CD4-positive, CD25-positive, alpha-beta regulatory T cell (primary cell): ENCODE measurements around the gene CPXM1. TPM values are rescaled to one million over a fixed set of nuclear protein-coding genes. Genes with fewer than 3 reads are reported as not detected.

Source experiments
- ATAC-seq, 2 donors: fragments of 150-1000 bp; cut with Tn5 transposase; one replicate each; pipeline ENCODE4 v1.10.0; 2021; ENCODE audit warnings: low read depth in 2 of 2, moderate number of reproducible peaks in 2 of 2, moderate library complexity in 1 of 2
- DNase-seq, 3 donors: peaks; one replicate each; pipeline versions ENCODE4 v3.0.0 to v3.0.0-alpha.2; 2012 to 2022; ENCODE audit warnings: mixed read lengths in 1 of 3
- H3K27ac ChIP-seq: one replicate; pipeline ENCODE4 v1.7.0; 2013; ENCODE audit warnings: mild to moderate bottlenecking, low read length; ENCODE audit not compliant: insufficient read depth, poor library complexity, severe bottlenecking
- H3K27me3 ChIP-seq: one replicate; pipeline ENCODE4 v1.7.0; 2013; ENCODE audit warnings: low read length; ENCODE audit not compliant: control insufficient read depth, insufficient read depth
- H3K36me3 ChIP-seq: one replicate; pipeline ENCODE4 v1.7.0; 2013; ENCODE audit warnings: mild to moderate bottlenecking, low read length, moderate library complexity; ENCODE audit not compliant: control insufficient read depth, insufficient read depth
- H3K4me1 ChIP-seq: 2 replicates; pipeline ENCODE4 v1.7.0; 2013; ENCODE audit warnings: mild to moderate bottlenecking, low read length; ENCODE audit not compliant: insufficient read depth, control insufficient read depth, poor library complexity, severe bottlenecking
- H3K4me3 ChIP-seq: one replicate; pipeline ENCODE4 v1.7.0; 2013; ENCODE audit warnings: low read depth, mild to moderate bottlenecking, low read length, moderate library complexity
- H3K9me3 ChIP-seq, 2 experiments: 1 replicate in 1 of 2; 2 replicates in 1 of 2; pipeline ENCODE4 v1.7.0; 2013; ENCODE audit warnings: low read length in 2 of 2, mild to moderate bottlenecking in 1 of 2, moderate library complexity in 1 of 2; ENCODE audit not compliant: control insufficient read depth in 2 of 2
- H3K27ac Mint-ChIP-seq, 3 donors: one replicate each; pipeline ENCODE4 v1.8.0; 2020 to 2022; ENCODE audit warnings: mild to moderate bottlenecking in 3 of 3, mixed read lengths in 3 of 3, moderate library complexity in 2 of 3
- H3K27me3 Mint-ChIP-seq: one replicate; pipeline ENCODE4 v1.8.0; 2022; ENCODE audit warnings: mild to moderate bottlenecking, mixed read lengths
- H3K36me3 Mint-ChIP-seq: one replicate; pipeline ENCODE4 v1.8.0; 2020; ENCODE audit warnings: mixed read lengths
- H3K4me1 Mint-ChIP-seq, 4 donors: one replicate each; pipeline ENCODE4 v1.8.0; 2020 to 2022; ENCODE audit warnings: mixed read lengths in 4 of 4, mild to moderate bottlenecking in 1 of 4
- H3K4me3 Mint-ChIP-seq, 4 donors: one replicate each; pipeline ENCODE4 v1.8.0; 2020 to 2022; ENCODE audit warnings: mild to moderate bottlenecking in 4 of 4, mixed read lengths in 4 of 4, moderate library complexity in 3 of 4
- H3K9me3 Mint-ChIP-seq, 7 donors: one replicate each; pipeline ENCODE4 v1.8.0; 2020 to 2022; ENCODE audit warnings: mixed read lengths in 7 of 7, mild to moderate bottlenecking in 3 of 7, moderate library complexity in 2 of 7
- polyA plus RNA-seq, 4 donors: library from polyadenylated mRNA; unstranded; fragments of 300-500 nt; fragmentation: Illumina TruSeq; gene quantifications; one replicate each; pipeline ENCODE4 v1.2.3, GENCODE V29; 2021
- total RNA-seq: library from RNA; stranded (reverse); gene quantifications from one replicate; pipeline ENCODE4 v1.2.3, GENCODE V29; 2022

The CPXM1 gene
- total and polyA plus RNA-seq, 5 donors from 2014 or later, result 0.10 to 1.2 TPM; not detected in 3

DNA sequence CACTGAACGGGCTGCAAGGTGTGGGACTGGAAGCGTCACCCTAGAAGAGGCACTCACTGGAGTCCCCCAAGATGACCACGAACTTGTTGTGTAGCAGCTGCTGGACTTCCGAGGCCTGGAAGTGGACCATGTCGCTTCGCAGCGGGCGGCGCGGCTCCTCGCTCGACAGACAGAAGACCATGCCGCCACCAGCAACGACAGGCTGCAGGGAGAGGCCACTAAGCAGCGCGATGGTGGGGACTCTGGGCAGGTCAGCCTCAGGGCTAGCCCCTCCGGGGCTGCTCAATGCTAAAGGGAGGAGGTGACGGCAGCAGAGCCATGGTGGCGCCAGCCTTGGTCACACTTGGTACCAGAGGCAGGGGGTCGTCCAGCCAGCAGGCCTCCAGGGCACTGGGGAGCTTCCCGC lies 39.3 kb upstream of the CPXM1 start:
- Histone ChIP-seq H3K4me1 (peaks cover 23% of the 10 kb centered on the region), H3K27me3 (no peaks in the 10 kb centered on the region), H3K36me3 (peaks cover 4% of the 10 kb centered on the region), H3K9me3 (no peaks in the 10 kb centered on the region), H3K4me3 (no peak overlapping the region), H3K27ac (peak overlapping the region; percentile 77)
- Mint-ChIP-seq H3K36me3 (peaks cover 14% of the 10 kb centered on the region), H3K27ac (peak overlapping the region; percentile 68 to 93 (median 86)), H3K4me3 (peak overlapping the region; percentile 86 to 90 (median 88)), H3K9me3 (no peaks in the 10 kb centered on the region), H3K27me3 (no peaks in the 10 kb centered on the region), H3K4me1 (peaks cover 23 to 52% (median 25%) of the 10 kb centered on the region in 4 donors)
- DNase-seq, result no peak
- ATAC-seq, result no peak

DNA sequence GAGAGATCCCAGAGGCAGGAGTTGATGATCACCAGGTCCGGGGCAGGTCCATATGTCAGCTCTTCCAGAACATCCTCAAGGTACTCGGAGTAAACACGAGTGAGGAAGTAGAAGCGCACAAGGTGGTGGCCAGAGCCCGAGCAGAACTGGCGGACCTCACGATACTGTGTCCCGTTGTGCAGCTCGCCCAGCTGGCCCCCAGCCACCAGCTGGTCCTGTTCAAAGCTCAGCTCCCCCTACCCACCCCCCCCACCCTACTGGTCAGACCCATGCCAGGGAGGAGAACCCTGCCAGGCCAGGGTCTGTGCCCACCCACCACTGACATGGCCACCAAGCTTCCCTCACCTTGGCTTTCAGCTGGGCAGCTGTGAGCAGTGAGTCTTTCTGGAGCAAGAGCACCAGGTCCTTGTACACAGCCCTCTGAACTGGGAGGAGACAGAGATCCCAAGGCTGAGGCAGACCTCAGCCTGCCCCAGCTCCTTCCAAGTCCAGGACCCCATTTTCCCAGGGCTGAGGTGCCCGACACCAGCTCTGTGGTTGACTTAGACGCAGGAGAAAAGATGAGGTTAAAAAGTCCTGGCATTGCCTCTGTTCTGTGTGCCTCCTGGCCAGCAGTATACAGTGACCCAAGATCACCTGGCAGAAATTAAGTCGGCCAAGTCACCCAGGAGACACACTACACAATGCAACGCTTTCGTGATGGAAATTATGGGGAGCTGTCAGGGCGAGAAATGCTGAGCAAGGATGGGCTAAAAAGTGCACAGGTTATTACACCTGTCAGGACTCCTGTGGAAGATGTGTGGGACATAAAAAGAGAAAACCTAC lies 38.6 kb upstream of the CPXM1 start:
- Mint-ChIP-seq H3K4me3 (peak overlapping the region; percentile 86 to 90 (median 88)), H3K27me3 (no peaks in the 10 kb centered on the region), H3K36me3 (peaks cover 16% of the 10 kb centered on the region), H3K9me3 (no peaks in the 10 kb centered on the region), H3K4me1 (peaks cover 17 to 47% (median 21%) of the 10 kb centered on the region in 4 donors), H3K27ac (peak overlapping the region; percentile 86 to 93 (median 88))
- no peak overlapping the region for H3K4me3 ChIP-seq
- peaks cover 4% of the 10 kb centered on the region for H3K36me3 ChIP-seq
- no peaks in the 10 kb centered on the region for H3K27me3 ChIP-seq
- ATAC-seq, result no peak
- DNase-seq, result no peak
- peaks cover 23% of the 10 kb centered on the region for H3K4me1 ChIP-seq
- H3K27ac ChIP-seq, result no peak overlapping the region
- H3K9me3 ChIP-seq, result no peaks in the 10 kb centered on the region

DNA sequence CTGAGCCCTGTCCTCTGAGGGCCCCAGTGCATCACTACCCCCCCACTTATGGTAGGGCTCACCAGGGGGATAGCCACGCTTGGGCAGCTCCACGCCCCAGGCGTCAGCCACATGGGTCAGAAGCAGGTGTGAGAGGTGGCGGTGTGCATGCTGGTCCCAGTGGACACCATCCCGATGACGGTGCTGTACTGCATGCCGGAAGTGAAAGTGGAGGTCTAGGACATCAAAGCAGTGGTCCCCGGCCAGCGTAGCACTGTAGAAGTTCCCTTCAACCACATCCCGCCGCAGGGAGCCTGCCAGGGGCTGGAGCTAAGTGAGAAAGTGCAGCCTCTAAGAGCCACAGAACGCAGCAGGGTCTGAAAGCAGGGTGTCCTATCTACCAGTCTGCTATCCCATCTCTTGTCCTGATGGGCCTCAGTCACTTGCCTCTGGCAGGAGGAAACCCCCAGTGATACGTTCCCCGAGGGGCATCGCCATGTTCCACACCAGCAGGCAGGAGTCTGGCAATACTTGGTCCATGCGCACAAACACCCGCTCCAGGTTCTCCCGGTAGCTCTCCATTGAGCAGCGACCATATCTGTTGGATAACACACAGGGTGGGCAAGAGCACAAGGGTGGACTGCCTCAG lies 37.9 kb upstream of the CPXM1 start:
- peak overlapping the region in 1 of 3 donors; percentile 36 for H3K27ac Mint-ChIP-seq
- no peaks in the 10 kb centered on the region for H3K9me3 Mint-ChIP-seq
- Histone ChIP-seq H3K27ac (no peak overlapping the region), H3K4me3 (no peak overlapping the region), H3K27me3 (no peaks in the 10 kb centered on the region), H3K4me1 (peaks cover 23% of the 10 kb centered on the region), H3K9me3 (no peaks in the 10 kb centered on the region), H3K36me3 (peaks cover 4% of the 10 kb centered on the region)
- peaks cover 10 to 40% (median 17%) of the 10 kb centered on the region in 4 donors for H3K4me1 Mint-ChIP-seq
- H3K4me3 Mint-ChIP-seq, result peak overlapping the region; percentile 52 to 78 (median 68)
- no peaks in the 10 kb centered on the region for H3K27me3 Mint-ChIP-seq
- ATAC-seq (no peak), DNase-seq (no peak)
- peaks cover 16% of the 10 kb centered on the region for H3K36me3 Mint-ChIP-seq

DNA sequence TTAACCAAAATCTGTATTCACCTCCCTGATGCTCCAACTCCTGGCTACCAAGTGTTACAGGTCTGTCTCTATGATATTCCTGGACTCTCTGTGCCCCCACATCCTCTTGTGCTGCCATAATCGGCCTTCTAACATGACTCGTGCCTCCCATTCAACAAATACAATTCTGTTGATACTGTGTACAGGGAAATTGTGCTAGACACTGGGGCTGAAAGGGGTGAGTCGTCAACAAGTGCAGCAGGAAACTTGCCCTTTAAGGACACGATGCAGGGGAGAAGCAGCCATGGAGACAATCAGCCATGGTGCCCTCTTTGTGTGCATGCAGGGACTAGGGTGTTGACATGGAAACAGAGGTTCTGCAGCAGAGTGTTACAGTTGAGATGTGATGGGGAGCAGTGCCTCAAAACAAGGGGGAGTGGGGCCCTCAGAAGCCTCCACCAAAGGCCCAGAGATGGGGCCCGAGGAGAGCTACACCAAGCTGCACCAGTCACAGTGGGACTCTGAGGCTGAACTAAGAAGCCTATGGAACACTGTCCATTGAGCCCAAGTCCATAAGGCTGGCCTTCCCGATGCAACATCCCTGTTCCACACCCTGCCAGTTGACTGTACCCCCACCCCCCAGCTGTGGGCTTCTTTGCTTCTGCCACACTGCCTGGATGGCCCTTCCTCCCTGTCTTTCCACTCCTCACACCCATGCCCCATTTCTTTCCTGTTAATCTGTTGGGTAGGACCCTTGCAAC lies 37.0 kb upstream of the CPXM1 start:
- peak overlapping the region in 3 of 4 donors; percentile 15 to 75 (median 16) for H3K4me3 Mint-ChIP-seq
- H3K27ac Mint-ChIP-seq, result no peak overlapping the region
- DNase-seq (no peak), ATAC-seq (no peak)
- Histone ChIP-seq H3K4me1 (peaks cover 23% of the 10 kb centered on the region), H3K9me3 (no peaks in the 10 kb centered on the region), H3K27me3 (no peaks in the 10 kb centered on the region), H3K4me3 (no peak overlapping the region), H3K36me3 (peaks cover 4% of the 10 kb centered on the region), H3K27ac (no peak overlapping the region)
- H3K27me3 Mint-ChIP-seq, result no peaks in the 10 kb centered on the region
- peaks cover 16% of the 10 kb centered on the region for H3K36me3 Mint-ChIP-seq
- H3K9me3 Mint-ChIP-seq, result no peaks in the 10 kb centered on the region
- H3K4me1 Mint-ChIP-seq, result peaks cover 6 to 35% (median 14%) of the 10 kb centered on the region in 4 donors

DNA sequence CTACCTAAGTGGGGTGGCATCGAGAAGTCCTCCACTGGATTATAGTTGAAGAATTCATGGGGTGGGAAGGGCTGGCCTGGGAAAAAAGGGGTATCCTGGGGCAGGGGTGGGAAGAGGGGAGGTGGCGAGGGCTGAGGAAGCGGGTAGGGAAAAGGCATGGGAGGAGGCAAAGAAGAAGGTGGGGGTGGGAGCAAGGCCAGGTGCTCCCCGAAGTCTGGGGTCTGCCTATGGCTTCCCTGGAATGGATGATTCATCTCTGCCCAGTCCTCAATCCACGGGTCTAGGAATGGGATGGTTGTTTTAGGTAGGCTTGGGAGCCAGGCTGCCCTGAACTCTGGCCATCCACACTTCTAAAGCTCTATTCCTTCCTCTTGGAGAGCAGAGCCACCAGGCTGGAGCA lies 35.6 kb upstream of the CPXM1 start:
- Histone ChIP-seq H3K4me1 (peaks cover 15% of the 10 kb centered on the region), H3K27ac (no peak overlapping the region), H3K9me3 (no peaks in the 10 kb centered on the region), H3K27me3 (no peaks in the 10 kb centered on the region), H3K4me3 (no peak overlapping the region), H3K36me3 (peaks cover 4% of the 10 kb centered on the region)
- Mint-ChIP-seq H3K4me1 (peaks cover 6 to 27% (median 10%) of the 10 kb centered on the region in 4 donors), H3K9me3 (no peaks in the 10 kb centered on the region), H3K27ac (peak overlapping the region; percentile 16 to 74 (median 67)), H3K36me3 (peaks cover 16% of the 10 kb centered on the region), H3K27me3 (no peaks in the 10 kb centered on the region), H3K4me3 (peak overlapping the region in 1 of 4 donors; percentile 75)
- no peak for DNase-seq
- no peak for ATAC-seq

DNA sequence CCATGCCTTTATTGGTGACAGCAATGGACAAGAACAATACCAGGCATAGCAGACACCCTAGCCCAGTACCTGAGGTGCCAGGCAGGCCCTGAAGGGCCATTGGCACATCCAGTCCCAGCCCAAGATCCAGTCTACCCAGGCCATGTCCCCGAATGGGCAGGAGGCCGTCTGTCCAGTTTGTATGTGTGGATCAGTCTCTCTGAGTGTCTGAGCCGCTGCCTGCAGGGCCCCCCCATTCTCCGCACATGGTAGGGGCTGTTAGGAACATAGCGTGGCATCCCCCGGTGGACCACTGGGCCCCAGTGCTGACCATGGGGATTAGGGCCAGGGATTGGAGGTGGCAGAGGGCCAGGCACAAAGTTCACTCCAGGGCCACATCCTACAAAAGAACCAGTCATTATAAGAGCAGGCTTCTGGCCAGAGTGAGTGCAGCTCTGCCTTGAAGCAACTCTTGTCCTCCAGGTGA lies 34.9 kb upstream of the CPXM1 start:
- Mint-ChIP-seq H3K27me3 (peaks cover under 1% of the 10 kb centered on the region), H3K4me1 (peaks cover 6 to 25% (median 10%) of the 10 kb centered on the region in 4 donors), H3K9me3 (no peaks in the 10 kb centered on the region), H3K36me3 (peaks cover 16% of the 10 kb centered on the region), H3K27ac (no peak overlapping the region), H3K4me3 (peak overlapping the region in 1 of 4 donors; percentile 67)
- peaks cover 13% of the 10 kb centered on the region for H3K4me1 ChIP-seq
- DNase-seq (no peak), ATAC-seq (no peak)
- no peaks in the 10 kb centered on the region for H3K9me3 ChIP-seq
- H3K27ac ChIP-seq, result no peak overlapping the region
- no peak overlapping the region for H3K4me3 ChIP-seq
- H3K27me3 ChIP-seq, result no peaks in the 10 kb centered on the region
- H3K36me3 ChIP-seq, result peaks cover 4% of the 10 kb centered on the region

DNA sequence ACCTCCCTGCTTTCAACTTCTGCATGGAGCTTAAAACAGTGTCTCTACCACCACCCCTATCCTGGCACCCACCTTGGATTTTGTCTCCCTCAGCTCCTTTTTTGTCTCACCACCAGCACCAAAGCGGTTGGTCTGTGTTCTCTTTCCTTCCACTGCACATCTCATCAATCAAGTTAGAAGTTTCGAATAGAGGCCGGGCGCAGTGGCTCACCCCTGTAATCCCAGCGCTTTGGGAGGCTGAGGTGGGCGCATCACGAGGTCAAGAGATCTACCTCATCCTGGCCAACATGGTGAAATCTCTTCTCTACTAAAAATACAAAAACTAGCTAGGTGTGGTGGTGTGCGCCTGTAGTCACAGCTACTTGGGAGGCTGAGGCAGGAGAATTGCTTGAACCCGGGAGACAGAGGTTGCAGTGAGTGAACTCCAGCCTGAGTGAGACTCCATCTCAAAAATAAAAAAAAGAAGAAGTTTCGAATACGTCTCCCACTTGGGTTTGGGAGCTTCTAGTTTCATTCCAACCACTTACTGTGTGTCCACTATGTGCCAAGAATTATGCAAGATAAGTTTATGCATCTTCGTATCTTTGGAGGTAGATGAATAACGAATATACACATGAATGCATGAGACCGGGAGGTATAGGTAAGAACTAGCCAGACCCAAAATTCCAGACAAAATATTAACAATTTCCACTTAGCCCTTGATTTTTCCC lies 34.1 kb upstream of the CPXM1 start:
- peak overlapping the region in 1 of 4 donors; percentile 80 for H3K4me3 Mint-ChIP-seq
- Histone ChIP-seq H3K9me3 (no peaks in the 10 kb centered on the region), H3K36me3 (peaks cover 4% of the 10 kb centered on the region), H3K27ac (no peak overlapping the region), H3K27me3 (no peaks in the 10 kb centered on the region), H3K4me1 (peaks cover 5% of the 10 kb centered on the region), H3K4me3 (no peak overlapping the region)
- DNase-seq (no peak), ATAC-seq (no peak)
- peaks cover 4 to 22% (median 9%) of the 10 kb centered on the region in 4 donors for H3K4me1 Mint-ChIP-seq
- H3K36me3 Mint-ChIP-seq, result peaks cover 16% of the 10 kb centered on the region
- H3K27me3 Mint-ChIP-seq, result peaks cover 6% of the 10 kb centered on the region
- H3K27ac Mint-ChIP-seq, result no peak overlapping the region
- H3K9me3 Mint-ChIP-seq, result no peaks in the 10 kb centered on the region
